A549 (cell line): ENCODE data around the gene STYX. TPM values are rescaled to one million over a fixed set of nuclear protein-coding genes. Genes with fewer than 3 reads are reported as not detected.

ENCODE experiments used
- ATAC-seq, 2 experiments: fragments of 200-7000 bp in 1 of 2; fragments of >200 bp in 1 of 2; cut with Nextera tagmentation in 1 of 2; cut with Tn5 transposase in 1 of 2; 3 replicates each; pipeline versions ENCODE4 v1.8.0 to v1.9.1; 2018 to 2020; ENCODE audit warnings: mild to moderate bottlenecking in 1 of 2, moderate library complexity in 1 of 2
- CTCF ChIA-PET: fragments of 300-600 bp; sonication (Branson Sonifier 250); formaldehyde crosslinking; extraction: SDS; loops from one replicate; lab custom pipeline; 2021; ENCODE audit warnings: antibody characterized with exemption, inconsistent platforms; lab: Yijun Ruan, JAX
- POLR2A ChIA-PET: fragments of 350-600 bp; formaldehyde crosslinking; extraction: SDS; loops from one replicate; lab custom pipeline; 2021; ENCODE audit warnings: antibody characterized with exemption, inconsistent platforms; lab: Yijun Ruan, JAX
- DNase-seq, 2 experiments: peaks; one replicate each; pipeline versions ENCODE4 v3.0.0 to v3.0.0-alpha.2; 2011 to 2016; ENCODE audit warnings: low read depth in 1 of 2, low spot score in 1 of 2
- FAIRE-seq: peaks from 2 replicates; lab custom pipeline; 2011; peaks lifted over from hg19 to GRCh38; lab: Jason Lieb, UNC
- H3K27ac ChIP-seq, 2 experiments: fragments of >200 bp; sonication (Bioruptor Twin); formaldehyde crosslinking; 3 replicates each; pipeline ENCODE4 v1.5.1; 2016 to 2017
- H3K4me1 ChIP-seq: fragments of >200 bp; sonication (Bioruptor Twin); formaldehyde crosslinking; 3 replicates; pipeline ENCODE4 v1.6.1; 2016
- H3K4me2 ChIP-seq: fragments of >200 bp; sonication (Bioruptor Twin); formaldehyde crosslinking; 3 replicates; pipeline ENCODE4 v1.6.1; 2016
- H3K4me3 ChIP-seq: fragments of >200 bp; sonication (Bioruptor Twin); formaldehyde crosslinking; 3 replicates; pipeline ENCODE4 v1.5.1; 2016
- H3K9me3 ChIP-seq: fragments of >200 bp; sonication (Bioruptor Twin); formaldehyde crosslinking; 3 replicates; pipeline ENCODE4 v1.6.1; 2016
- BHLHE40 ChIP-seq: IDR thresholded peaks from 2 replicates; pipeline ENCODE4 v1.6.1; 2012; ENCODE audit warnings: low read depth, low read length, inconsistent platforms
- CBX2 ChIP-seq: fragments of 200-600 bp; sonication (generic); IDR thresholded peaks from 2 replicates; pipeline ENCODE4 v1.6.1; 2016; ENCODE audit warnings: low read depth, mild to moderate bottlenecking, borderline replicate concordance
- CBX8 ChIP-seq: fragments of 200-600 bp; sonication (generic); IDR thresholded peaks from 2 replicates; pipeline ENCODE4 v1.6.1; 2016
- CHD2 ChIP-seq: fragments of 150-350 bp; IDR thresholded peaks from 2 replicates; pipeline ENCODE4 v1.6.1; 2014; ENCODE audit warnings: low read length; ENCODE audit not compliant: partially characterized antibody
- EHMT2 ChIP-seq: fragments of 200-600 bp; sonication (generic); IDR thresholded peaks from 2 replicates; pipeline ENCODE4 v1.6.1; 2016; ENCODE audit warnings: antibody characterized with exemption, low read depth, mild to moderate bottlenecking, moderate library complexity
- EP300 ChIP-seq, 2 experiments: fragments of >200 bp; sonication (Bioruptor Twin); formaldehyde crosslinking; IDR thresholded peaks; 2 replicates in 1 of 2; 3 replicates in 1 of 2; pipeline ENCODE4 v1.6.1; 2016 to 2017
- FOSL2 ChIP-seq, 2 experiments: fragments of 450-650 bp in 1 of 2; fragments of >200 bp in 1 of 2; sonication (Bioruptor Twin) in 1 of 2; formaldehyde crosslinking; IDR thresholded peaks; 2 replicates each; pipeline versions ENCODE4 v1.5.0 to v1.6.1; 2016 to 2020; ENCODE audit warnings: mild to moderate bottlenecking in 1 of 2, moderate library complexity in 1 of 2
- HOXA7 ChIP-seq: fragments of 250-450 bp; sonication (Bioruptor Pico); IDR thresholded peaks from 2 replicates; pipeline ENCODE4 v1.5.0; 2020; ENCODE audit warnings: mild to moderate bottlenecking, moderate library complexity
- JUNB ChIP-seq: fragments of >200 bp; sonication (Bioruptor Twin); formaldehyde crosslinking; IDR thresholded peaks from 2 replicates; pipeline ENCODE4 v1.6.1; 2016
- KDM1A ChIP-seq: fragments of 200-600 bp; sonication (generic); IDR thresholded peaks from 2 replicates; pipeline ENCODE4 v1.6.1; 2016; ENCODE audit warnings: low read depth, mild to moderate bottlenecking
- MAFK ChIP-seq: fragments of 450-650 bp; IDR thresholded peaks from 2 replicates; pipeline ENCODE4 v1.6.1; 2014; ENCODE audit not compliant: partially characterized antibody
- NFE2L2 ChIP-seq: fragments of 150-350 bp; conservative IDR thresholded peaks from 2 replicates; pipeline ENCODE4 v1.6.1; 2014; ENCODE audit warnings: low read length
- NR3C1 ChIP-seq: fragments of >200 bp; sonication (Bioruptor Twin); formaldehyde crosslinking; IDR thresholded peaks from 3 replicates; pipeline ENCODE4 v1.6.1; 2017
- PHF8 ChIP-seq: fragments of 200-600 bp; sonication (generic); IDR thresholded peaks from 2 replicates; pipeline ENCODE4 v1.6.1; 2016; ENCODE audit warnings: low read depth, mild to moderate bottlenecking, antibody characterized with exemption, moderate library complexity, borderline replicate concordance
- POLR2A ChIP-seq: IDR thresholded peaks from 2 replicates; pipeline ENCODE4 v1.6.1; 2012; ENCODE audit warnings: mild to moderate bottlenecking, low read length
- POLR2AphosphoS2 ChIP-seq: conservative IDR thresholded peaks from 2 replicates; pipeline ENCODE4 v1.6.1; 2012; ENCODE audit warnings: low read length, improper control_type of control experiment, inconsistent platforms
- RFX5 ChIP-seq: fragments of 450-650 bp; IDR thresholded peaks from 2 replicates; pipeline ENCODE4 v1.7.1; 2014; ENCODE audit warnings: antibody characterized with exemption, mild to moderate bottlenecking, moderate library complexity
- TP53 ChIP-seq: fragments of 250-450 bp; sonication (Bioruptor Pico); IDR thresholded peaks from 2 replicates; pipeline ENCODE4 v1.5.0; 2021; ENCODE audit warnings: mild to moderate bottlenecking, moderate library complexity
- ZC3H11A ChIP-seq: fragments of 450-650 bp; IDR thresholded peaks from 2 replicates; pipeline ENCODE4 v1.6.1; 2014; ENCODE audit warnings: antibody characterized with exemption, mild to moderate bottlenecking
- ZFP36 ChIP-seq: fragments of 450-650 bp; IDR thresholded peaks from 2 replicates; pipeline ENCODE4 v1.6.1; 2014; ENCODE audit warnings: borderline replicate concordance; ENCODE audit not compliant: partially characterized antibody
- WGBS: methylation state at CpG from one replicate; pipeline ENCODE4 v1.1.6; 2017; ENCODE audit errors: missing lambda C conversion rate; 5-methylcytosine and 5-hydroxymethylcytosine counted together
- polyA plus RNA-seq, 4 experiments: library from polyadenylated mRNA; depleted of rRNA in 3 of 4; stranded (reverse); fragments of >200 nt; fragmentation: RNase III in 1 of 4; extraction: RNeasy Plus Mini Kit Qiagen cat#74134 plus additional on column Dnase treatment in 1 of 4; gene quantifications; 2 replicates in 3 of 4; 3 replicates in 1 of 4; pipeline ENCODE4 v1.2.3, GENCODE V29; 2011 to 2017
- TF ChIP-seq, protein P1 (sequence below): fragments of 250-450 bp; sonication (Bioruptor Pico); IDR thresholded peaks from 2 replicates; pipeline ENCODE4 v1.5.0; 2020; ENCODE audit warnings: low read depth, mild to moderate bottlenecking, moderate library complexity
- TF ChIP-seq, protein P2 (sequence below): fragments of >200 bp; sonication (Bioruptor Twin); formaldehyde crosslinking; IDR thresholded peaks from 2 replicates; pipeline ENCODE4 v1.6.1; 2016
- TF ChIP-seq, protein P3 (sequence below): fragments of >200 bp; sonication (Bioruptor Twin); formaldehyde crosslinking; IDR thresholded peaks from 3 replicates; pipeline ENCODE4 v1.6.1; 2016
- TF ChIP-seq, protein P4 (sequence below): IDR thresholded peaks from 2 replicates; pipeline ENCODE4 v1.6.1; 2012
- TF ChIP-seq, protein P5 (sequence below): fragments of 250-450 bp; sonication (Bioruptor Pico); IDR thresholded peaks from 2 replicates; pipeline ENCODE4 v1.5.0; 2021; ENCODE audit warnings: mild to moderate bottlenecking, moderate library complexity, borderline replicate concordance
- TF ChIP-seq, protein P6 (sequence below): fragments of 150-350 bp; IDR thresholded peaks from 2 replicates; pipeline ENCODE4 v1.6.1; 2014; ENCODE audit warnings: low read depth, mild to moderate bottlenecking, low read length

STYX gene
- polyA plus RNA-seq, 2 of the 4 experiments (the other 2 are of a cell fraction), result 7.6 to 12.0 TPM

DNA sequence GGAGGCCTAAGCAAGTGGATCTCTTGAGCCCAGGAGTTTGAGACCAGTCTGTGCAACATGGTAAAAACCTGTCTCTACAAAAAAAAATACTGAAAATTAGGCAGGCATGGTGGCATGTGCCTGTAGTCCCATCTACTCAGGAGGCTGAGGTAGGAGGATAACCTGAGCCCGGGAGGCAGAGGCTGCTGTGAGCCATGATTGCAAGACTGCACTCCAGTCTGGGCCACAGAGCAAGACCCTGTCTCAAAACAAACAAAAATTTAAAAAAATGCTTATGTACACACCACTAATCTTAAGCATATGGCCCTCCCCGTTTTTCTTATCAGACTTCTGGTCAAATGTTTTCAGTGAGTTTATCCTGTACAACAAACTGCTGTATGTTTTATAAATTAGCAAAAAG is 63.1 kb downstream of the STYX start:
- Histone ChIP-seq H3K4me2 (no peak overlapping the region), H3K4me3 (no peak overlapping the region), H3K27ac (no peak overlapping the region), H3K9me3 (no peaks in the 10 kb centered on the region), H3K4me1 (peaks cover 19% of the 10 kb centered on the region)
- FAIRE-seq, result no peak
- TF ChIP-seq, protein P1, sequence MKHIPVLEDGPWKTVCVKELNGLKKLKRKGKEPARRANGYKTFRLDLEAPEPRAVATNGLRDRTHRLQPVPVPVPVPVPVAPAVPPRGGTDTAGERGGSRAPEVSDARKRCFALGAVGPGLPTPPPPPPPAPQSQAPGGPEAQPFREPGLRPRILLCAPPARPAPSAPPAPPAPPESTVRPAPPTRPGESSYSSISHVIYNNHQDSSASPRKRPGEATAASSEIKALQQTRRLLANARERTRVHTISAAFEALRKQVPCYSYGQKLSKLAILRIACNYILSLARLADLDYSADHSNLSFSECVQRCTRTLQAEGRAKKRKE (CRISPR knock-in tag), result no peak
- no peak for TF ChIP-seq PHF8
- TF ChIP-seq MAFK, result no peak
- TF ChIP-seq JUNB, result no peak
- no peak for TF ChIP-seq HOXA7
- TF ChIP-seq POLR2AphosphoS2, result no peak
- TF ChIP-seq BHLHE40, result no peak
- TF ChIP-seq KDM1A, result no peak
- TF ChIP-seq NFE2L2, result no peak
- no peak for TF ChIP-seq RFX5
- no peak for TF ChIP-seq ZC3H11A
- TF ChIP-seq, protein P2, sequence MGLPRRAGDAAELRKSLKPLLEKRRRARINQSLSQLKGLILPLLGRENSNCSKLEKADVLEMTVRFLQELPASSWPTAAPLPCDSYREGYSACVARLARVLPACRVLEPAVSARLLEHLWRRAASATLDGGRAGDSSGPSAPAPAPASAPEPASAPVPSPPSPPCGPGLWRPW, result no peak
- TF ChIP-seq FOSL2 (IDR thresholded peaks at IDR 0.05), result no peak
- TF ChIP-seq FOSL2 (CRISPR knock-in tag; IDR thresholded peaks at IDR 0.05), result no peak
- TF ChIP-seq, protein P3, sequence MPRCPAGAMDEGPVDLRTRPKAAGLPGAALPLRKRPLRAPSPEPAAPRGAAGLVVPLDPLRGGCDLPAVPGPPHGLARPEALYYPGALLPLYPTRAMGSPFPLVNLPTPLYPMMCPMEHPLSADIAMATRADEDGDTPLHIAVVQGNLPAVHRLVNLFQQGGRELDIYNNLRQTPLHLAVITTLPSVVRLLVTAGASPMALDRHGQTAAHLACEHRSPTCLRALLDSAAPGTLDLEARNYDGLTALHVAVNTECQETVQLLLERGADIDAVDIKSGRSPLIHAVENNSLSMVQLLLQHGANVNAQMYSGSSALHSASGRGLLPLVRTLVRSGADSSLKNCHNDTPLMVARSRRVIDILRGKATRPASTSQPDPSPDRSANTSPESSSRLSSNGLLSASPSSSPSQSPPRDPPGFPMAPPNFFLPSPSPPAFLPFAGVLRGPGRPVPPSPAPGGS, result no peak
- TF ChIP-seq, protein P4, sequence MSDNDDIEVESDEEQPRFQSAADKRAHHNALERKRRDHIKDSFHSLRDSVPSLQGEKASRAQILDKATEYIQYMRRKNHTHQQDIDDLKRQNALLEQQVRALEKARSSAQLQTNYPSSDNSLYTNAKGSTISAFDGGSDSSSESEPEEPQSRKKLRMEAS, result no peak
- no peak for TF ChIP-seq CBX2
- no peak for TF ChIP-seq POLR2A
- no peak for ATAC-seq
- ChIA-PET CTCF (no interaction called here), POLR2A (interaction anchor here (2.9 kb wide), 1 partner anchor 158 kb away, joined by 14 read pairs; the partner anchor contains the start of gene FERMT2)
- WGBS, result 79% methylated on average over 2 of the region's 2 CpGs
- DNase-seq, result no peak

DNA sequence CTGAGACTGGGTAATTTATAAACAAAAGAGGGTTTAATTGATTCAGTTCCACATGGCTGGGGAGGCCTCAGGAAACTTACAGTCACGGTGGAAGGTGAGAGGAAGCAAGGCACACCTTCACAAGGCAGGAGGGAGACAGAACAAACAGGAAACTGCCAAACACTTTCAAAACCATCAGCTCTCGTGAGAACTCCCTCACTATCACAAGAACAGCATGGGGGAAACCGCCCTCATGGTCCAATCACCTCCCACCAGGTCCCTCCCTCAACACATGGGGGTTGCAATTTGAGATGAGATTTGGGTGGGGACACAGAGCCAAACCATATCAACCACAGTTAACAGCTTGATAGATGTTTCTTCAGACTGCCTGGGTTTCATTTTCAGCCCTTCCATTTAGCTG is 67.7 kb downstream of the STYX start:
- Histone ChIP-seq H3K27ac (no peak overlapping the region), H3K4me2 (no peak overlapping the region), H3K4me1 (peaks cover 16% of the 10 kb centered on the region), H3K9me3 (no peaks in the 10 kb centered on the region), H3K4me3 (no peak overlapping the region)
- TF ChIP-seq NFE2L2, result no peak
- no peak for TF ChIP-seq CBX8
- no peak for TF ChIP-seq MAFK
- TF ChIP-seq TP53, result no peak
- TF ChIP-seq EHMT2, result no peak
- no peak for TF ChIP-seq ZFP36
- TF ChIP-seq, protein P3, result no peak
- TF ChIP-seq HOXA7, result no peak
- TF ChIP-seq FOSL2 (IDR thresholded peaks at IDR 0.05), result no peak
- TF ChIP-seq FOSL2 (CRISPR knock-in tag; IDR thresholded peaks at IDR 0.05), result no peak
- TF ChIP-seq NR3C1, result no peak
- no peak for TF ChIP-seq EP300 (IDR thresholded peaks at IDR 0.05)
- TF ChIP-seq, protein P5, sequence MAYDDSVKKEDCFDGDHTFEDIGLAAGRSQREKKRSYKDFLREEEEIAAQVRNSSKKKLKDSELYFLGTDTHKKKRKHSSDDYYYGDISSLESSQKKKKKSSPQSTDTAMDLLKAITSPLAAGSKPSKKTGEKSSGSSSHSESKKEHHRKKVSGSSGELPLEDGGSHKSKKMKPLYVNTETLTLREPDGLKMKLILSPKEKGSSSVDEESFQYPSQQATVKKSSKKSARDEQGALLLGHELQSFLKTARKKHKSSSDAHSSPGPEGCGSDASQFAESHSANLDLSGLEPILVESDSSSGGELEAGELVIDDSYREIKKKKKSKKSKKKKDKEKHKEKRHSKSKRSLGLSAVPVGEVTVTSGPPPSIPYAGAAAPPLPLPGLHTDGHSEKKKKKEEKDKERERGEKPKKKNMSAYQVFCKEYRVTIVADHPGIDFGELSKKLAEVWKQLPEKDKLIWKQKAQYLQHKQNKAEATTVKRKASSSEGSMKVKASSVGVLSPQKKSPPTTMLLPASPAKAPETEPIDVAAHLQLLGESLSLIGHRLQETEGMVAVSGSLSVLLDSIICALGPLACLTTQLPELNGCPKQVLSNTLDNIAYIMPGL (CRISPR knock-in tag), result no peak
- no peak for TF ChIP-seq CHD2
- TF ChIP-seq CBX2, result no peak
- TF ChIP-seq ZC3H11A, result no peak
- TF ChIP-seq, protein P6, sequence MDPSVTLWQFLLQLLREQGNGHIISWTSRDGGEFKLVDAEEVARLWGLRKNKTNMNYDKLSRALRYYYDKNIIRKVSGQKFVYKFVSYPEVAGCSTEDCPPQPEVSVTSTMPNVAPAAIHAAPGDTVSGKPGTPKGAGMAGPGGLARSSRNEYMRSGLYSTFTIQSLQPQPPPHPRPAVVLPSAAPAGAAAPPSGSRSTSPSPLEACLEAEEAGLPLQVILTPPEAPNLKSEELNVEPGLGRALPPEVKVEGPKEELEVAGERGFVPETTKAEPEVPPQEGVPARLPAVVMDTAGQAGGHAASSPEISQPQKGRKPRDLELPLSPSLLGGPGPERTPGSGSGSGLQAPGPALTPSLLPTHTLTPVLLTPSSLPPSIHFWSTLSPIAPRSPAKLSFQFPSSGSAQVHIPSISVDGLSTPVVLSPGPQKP, result no peak
- DNase-seq (no peak), ATAC-seq (no peak), FAIRE-seq (no peak)
- WGBS, result 60% methylated on average over 3 of the region's 3 CpGs
- POLR2A ChIA-PET, result interaction anchor here (0.7 kb wide), 1 partner anchor 15 kb away, joined by 3 read pairs; no protein-coding TSS in a partner anchor
- CTCF ChIA-PET, result no interaction called here
